HL-60 (cell line): ENCODE measurements around the gene RAB11FIP3.
A peak's percentile ranks its signal among the peaks of the same experiment; 100 is the strongest.

ENCODE experiments used
- POLR2AphosphoS5 ChIP-seq: IDR thresholded peaks from 2 replicates; pipeline ENCODE4 v1.6.1; 2012; ENCODE audit warnings: low read depth
- TF ChIP-seq, protein P1 (sequence below): IDR thresholded peaks from one replicate; pipeline ENCODE4 v1.5.1; 2011; ENCODE audit warnings: low read length, control low read depth, inconsistent platforms; ENCODE audit not compliant: insufficient read depth
- TF ChIP-seq, protein P2 (sequence below): IDR thresholded peaks from 2 replicates; pipeline ENCODE4 v1.6.1; 2012; ENCODE audit warnings: low read depth; ENCODE audit not compliant: insufficient replicate concordance

DNA sequence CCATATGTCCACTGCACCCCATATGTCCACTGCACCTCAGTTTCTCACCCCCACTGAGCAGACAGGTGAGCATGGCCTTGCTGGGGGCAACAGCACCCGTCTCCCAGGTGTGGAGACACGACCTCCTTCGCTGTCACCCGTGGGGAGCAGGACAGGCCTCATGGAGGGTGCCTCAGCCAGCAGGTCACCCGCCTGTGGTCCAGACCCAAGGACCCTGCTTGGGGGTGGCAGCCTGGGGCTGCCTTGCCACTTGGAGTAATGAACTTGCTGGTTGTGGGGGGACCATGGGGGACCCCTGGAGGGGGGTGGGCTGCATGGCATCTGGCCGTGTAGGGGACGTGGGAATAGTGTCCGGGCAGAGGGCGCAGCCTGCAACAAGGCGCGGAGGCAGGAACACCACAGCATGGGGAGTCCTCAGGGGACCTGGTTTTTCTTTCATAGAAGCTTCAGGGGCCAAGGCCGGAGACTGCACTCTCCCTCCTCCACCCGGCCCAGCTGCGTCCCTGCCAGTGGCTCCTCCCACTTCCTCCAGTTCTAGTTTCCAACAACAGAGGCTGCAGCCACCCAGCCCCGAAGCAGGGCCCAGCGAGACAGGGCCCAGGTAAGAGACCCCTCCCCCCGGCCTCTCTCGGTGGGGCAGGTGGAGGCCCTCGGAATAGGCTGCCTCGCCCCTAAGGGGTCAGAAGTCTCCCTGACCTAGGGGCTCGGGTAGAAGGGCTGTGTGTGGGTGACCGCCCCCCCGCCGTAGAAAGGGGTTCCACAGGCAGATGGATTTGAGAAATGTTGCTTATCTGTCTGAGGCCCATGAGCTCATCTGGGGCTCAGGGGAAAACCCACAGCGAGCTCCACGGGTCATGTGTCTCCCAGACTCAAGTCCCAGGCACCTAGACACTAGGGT is 141.3 kb downstream of the RAB11FIP3 start, which contains the start of gene NHLRC4:
- TF ChIP-seq, protein P1, sequence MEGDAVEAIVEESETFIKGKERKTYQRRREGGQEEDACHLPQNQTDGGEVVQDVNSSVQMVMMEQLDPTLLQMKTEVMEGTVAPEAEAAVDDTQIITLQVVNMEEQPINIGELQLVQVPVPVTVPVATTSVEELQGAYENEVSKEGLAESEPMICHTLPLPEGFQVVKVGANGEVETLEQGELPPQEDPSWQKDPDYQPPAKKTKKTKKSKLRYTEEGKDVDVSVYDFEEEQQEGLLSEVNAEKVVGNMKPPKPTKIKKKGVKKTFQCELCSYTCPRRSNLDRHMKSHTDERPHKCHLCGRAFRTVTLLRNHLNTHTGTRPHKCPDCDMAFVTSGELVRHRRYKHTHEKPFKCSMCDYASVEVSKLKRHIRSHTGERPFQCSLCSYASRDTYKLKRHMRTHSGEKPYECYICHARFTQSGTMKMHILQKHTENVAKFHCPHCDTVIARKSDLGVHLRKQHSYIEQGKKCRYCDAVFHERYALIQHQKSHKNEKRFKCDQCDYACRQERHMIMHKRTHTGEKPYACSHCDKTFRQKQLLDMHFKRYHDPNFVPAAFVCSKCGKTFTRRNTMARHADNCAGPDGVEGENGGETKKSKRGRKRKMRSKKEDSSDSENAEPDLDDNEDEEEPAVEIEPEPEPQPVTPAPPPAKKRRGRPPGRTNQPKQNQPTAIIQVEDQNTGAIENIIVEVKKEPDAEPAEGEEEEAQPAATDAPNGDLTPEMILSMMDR: no peak
- TF ChIP-seq POLR2AphosphoS5: 0 out of 2 replicates have a peak, but pooled peaks have one; percentile 29
- TF ChIP-seq, protein P2, sequence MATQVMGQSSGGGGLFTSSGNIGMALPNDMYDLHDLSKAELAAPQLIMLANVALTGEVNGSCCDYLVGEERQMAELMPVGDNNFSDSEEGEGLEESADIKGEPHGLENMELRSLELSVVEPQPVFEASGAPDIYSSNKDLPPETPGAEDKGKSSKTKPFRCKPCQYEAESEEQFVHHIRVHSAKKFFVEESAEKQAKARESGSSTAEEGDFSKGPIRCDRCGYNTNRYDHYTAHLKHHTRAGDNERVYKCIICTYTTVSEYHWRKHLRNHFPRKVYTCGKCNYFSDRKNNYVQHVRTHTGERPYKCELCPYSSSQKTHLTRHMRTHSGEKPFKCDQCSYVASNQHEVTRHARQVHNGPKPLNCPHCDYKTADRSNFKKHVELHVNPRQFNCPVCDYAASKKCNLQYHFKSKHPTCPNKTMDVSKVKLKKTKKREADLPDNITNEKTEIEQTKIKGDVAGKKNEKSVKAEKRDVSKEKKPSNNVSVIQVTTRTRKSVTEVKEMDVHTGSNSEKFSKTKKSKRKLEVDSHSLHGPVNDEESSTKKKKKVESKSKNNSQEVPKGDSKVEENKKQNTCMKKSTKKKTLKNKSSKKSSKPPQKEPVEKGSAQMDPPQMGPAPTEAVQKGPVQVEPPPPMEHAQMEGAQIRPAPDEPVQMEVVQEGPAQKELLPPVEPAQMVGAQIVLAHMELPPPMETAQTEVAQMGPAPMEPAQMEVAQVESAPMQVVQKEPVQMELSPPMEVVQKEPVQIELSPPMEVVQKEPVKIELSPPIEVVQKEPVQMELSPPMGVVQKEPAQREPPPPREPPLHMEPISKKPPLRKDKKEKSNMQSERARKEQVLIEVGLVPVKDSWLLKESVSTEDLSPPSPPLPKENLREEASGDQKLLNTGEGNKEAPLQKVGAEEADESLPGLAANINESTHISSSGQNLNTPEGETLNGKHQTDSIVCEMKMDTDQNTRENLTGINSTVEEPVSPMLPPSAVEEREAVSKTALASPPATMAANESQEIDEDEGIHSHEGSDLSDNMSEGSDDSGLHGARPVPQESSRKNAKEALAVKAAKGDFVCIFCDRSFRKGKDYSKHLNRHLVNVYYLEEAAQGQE: no peak
